Uterus (tissue), 2 donors: ENCODE results near the gene UST.

Source experiments
- CTCF ChIP-seq, 4 experiments: fragments of 200-600 bp in 2 of 4; fragments of 450-650 bp in 2 of 4; sonication (generic) in 2 of 4; IDR thresholded peaks; one replicate each; pipeline ENCODE4 v1.5.1; 2016 to 2019; ENCODE audit warnings: antibody characterized with exemption in 4 of 4, mild to moderate bottlenecking in 2 of 4, moderate library complexity in 1 of 4
- POLR2A ChIP-seq, 2 donors: fragments of 450-650 bp; IDR thresholded peaks; one replicate each; pipeline ENCODE4 v1.6.1; 2016; ENCODE audit warnings: antibody characterized with exemption in 2 of 2, mild to moderate bottlenecking in 1 of 2, moderate library complexity in 1 of 2

- TF ChIP-seq POLR2A (IDR thresholded peaks at IDR 0.05) (no peak), CTCF (IDR thresholded peaks at IDR 0.05) (no peak)
Measured at GRCh38 chr6:149107520-149107919, 360.7 kb downstream of the UST start.
